ENCODE results near the gene HBS1L.

The HBS1L gene

GRCh38 chr6:135033238-135033637 is 21.4 kb downstream of the HBS1L start:
- DNase-seq = no peak

GRCh38 chr6:135030532-135031178 is 24.0 kb downstream of the HBS1L start:
- no peak for DNase-seq

- DNase-seq = no peak
These were observed 24.6 kb downstream of the HBS1L start for GRCh38 chr6:135030056-135030473.

GRCh38 chr6:135025775-135026174 is 28.8 kb downstream of the HBS1L start:
- no peak for DNase-seq

- DNase-seq = no peak
These were observed 29.4 kb downstream of the HBS1L start for GRCh38 chr6:135025175-135025574.

GRCh38 chr6:135022050-135022697 is 32.4 kb downstream of the HBS1L start:
- DNase-seq = no peak

GRCh38 chr6:135021310-135022049 is 33.1 kb downstream of the HBS1L start:
- DNase-seq = no peak

GRCh38 chr6:135018941-135019340 is 35.7 kb downstream of the HBS1L start:
- no peak for DNase-seq

- no peak for DNase-seq
These were observed 36.6 kb downstream of the HBS1L start for GRCh38 chr6:135018052-135018451.

- DNase-seq = no peak
These were observed 40.2 kb downstream of the HBS1L start for GRCh38 chr6:135014353-135014832.

GRCh38 chr6:135013211-135013610 is 41.4 kb downstream of the HBS1L start:
- DNase-seq = no peak

- DNase-seq = no peak
These were observed 41.9 kb downstream of the HBS1L start for GRCh38 chr6:135012764-135013163.

GRCh38 chr6:135012349-135012748 is 42.3 kb downstream of the HBS1L start:
- DNase-seq = no peak

GRCh38 chr6:135008941-135009290 is 45.7 kb downstream of the HBS1L start:
- DNase-seq = no peak

- DNase-seq = no peak
These were observed 46.3 kb downstream of the HBS1L start for GRCh38 chr6:135008072-135008940.

GRCh38 chr6:135006386-135006914 is 48.2 kb downstream of the HBS1L start:
- no peak for DNase-seq

GRCh38 chr6:135004399-135004798 is 50.2 kb downstream of the HBS1L start:
- DNase-seq = no peak

GRCh38 chr6:135002974-135003703 is 51.5 kb downstream of the HBS1L start:
- DNase-seq = no peak

GRCh38 chr6:135002229-135002844 is 52.3 kb downstream of the HBS1L start:
- no peak for DNase-seq

- DNase-seq = no peak
These were observed 55.5 kb downstream of the HBS1L start for GRCh38 chr6:134999107-134999506.
